KMS-11 (cell line): ENCODE data around the gene PCDHGA7.

Experiments used
- H2AFZ ChIP-seq: fragments of 200-600 bp; sonication (generic); 2 replicates; pipeline ENCODE4 v1.6.1; 2016; ENCODE audit warnings: antibody characterized with exemption, mixed run types, low read depth
- H3K27ac ChIP-seq: fragments of 200-600 bp; sonication (generic); 2 replicates; pipeline ENCODE4 v1.6.1; 2016; ENCODE audit warnings: mild to moderate bottlenecking, mixed run types
- H3K27me3 ChIP-seq: fragments of 200-600 bp; sonication (generic); 2 replicates; pipeline ENCODE4 v1.6.1; 2017; ENCODE audit warnings: mild to moderate bottlenecking, low read depth, mixed run types, moderate library complexity; ENCODE audit not compliant: insufficient read depth
- H3K36me3 ChIP-seq: fragments of 200-600 bp; sonication (generic); 2 replicates; pipeline ENCODE4 v1.6.1; 2017; ENCODE audit warnings: mild to moderate bottlenecking, mixed run types; ENCODE audit not compliant: insufficient read depth
- H3K4me1 ChIP-seq: fragments of 200-600 bp; sonication (generic); 2 replicates; pipeline ENCODE4 v1.6.1; 2016; ENCODE audit warnings: mild to moderate bottlenecking, low read depth, mixed run types; ENCODE audit not compliant: poor library complexity, severe bottlenecking
- H3K4me2 ChIP-seq: fragments of 200-600 bp; sonication (generic); 2 replicates; pipeline ENCODE4 v1.7.0; 2016; ENCODE audit warnings: mild to moderate bottlenecking, mixed run types
- H3K4me3 ChIP-seq: fragments of 200-600 bp; sonication (generic); IDR thresholded peaks from 2 replicates; pipeline ENCODE4 v1.6.1; 2017; ENCODE audit warnings: low read depth, low read length, mixed read lengths; ENCODE audit not compliant: insufficient read depth
- H3K79me2 ChIP-seq: fragments of 200-600 bp; sonication (generic); 2 replicates; pipeline ENCODE4 v1.6.1; 2016; ENCODE audit warnings: low read depth, mixed run types; ENCODE audit not compliant: insufficient read depth
- H3K9ac ChIP-seq: fragments of 200-600 bp; sonication (generic); 2 replicates; pipeline ENCODE4 v1.6.1; 2016; ENCODE audit warnings: mild to moderate bottlenecking, mixed run types
- H4K20me1 ChIP-seq: fragments of 200-600 bp; sonication (generic); 2 replicates; pipeline ENCODE4 v1.6.1; 2016; ENCODE audit warnings: mild to moderate bottlenecking, mixed run types; ENCODE audit not compliant: insufficient read depth
- TF ChIP-seq, protein P1 (sequence below): fragments of 200-600 bp; sonication (generic); conservative IDR thresholded peaks from 2 replicates; pipeline ENCODE4 v1.6.1; 2017; ENCODE audit warnings: low read depth, mild to moderate bottlenecking, antibody characterized with exemption, low read length, moderate library complexity, mixed read lengths

Gene PCDHGA7

DNA sequence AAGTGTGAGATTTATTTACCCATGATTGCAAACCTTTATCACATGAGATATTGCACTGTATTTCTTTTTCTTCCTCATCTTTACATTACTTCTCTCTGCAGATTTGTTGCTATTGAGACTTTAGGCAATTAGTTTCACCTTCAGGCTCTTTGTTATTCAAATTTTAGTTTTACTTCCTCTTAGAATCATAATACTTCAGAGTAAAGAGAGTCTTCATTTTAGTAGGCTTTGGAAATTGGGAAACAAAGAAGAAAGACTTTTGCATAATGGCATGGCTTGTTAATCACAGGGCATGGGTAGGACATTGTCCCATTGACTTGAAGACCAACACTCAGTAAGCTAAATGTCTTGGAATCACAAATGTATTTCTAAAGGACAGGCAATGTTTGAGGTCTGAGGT lies 19.8 kb upstream of the PCDHGA7 start:
- Histone ChIP-seq H3K4me1 (no peaks in the 10 kb centered on the region), H3K27me3 (no peaks in the 10 kb centered on the region), H3K79me2 (no peaks in the 10 kb centered on the region), H3K4me2 (no peak overlapping the region), H2AFZ (no peak overlapping the region), H3K4me3 (no peak overlapping the region), H3K9ac (no peak overlapping the region), H3K27ac (no peak overlapping the region), H4K20me1 (no peaks in the 10 kb centered on the region), H3K36me3 (no peaks in the 10 kb centered on the region)
- TF ChIP-seq, protein P1, sequence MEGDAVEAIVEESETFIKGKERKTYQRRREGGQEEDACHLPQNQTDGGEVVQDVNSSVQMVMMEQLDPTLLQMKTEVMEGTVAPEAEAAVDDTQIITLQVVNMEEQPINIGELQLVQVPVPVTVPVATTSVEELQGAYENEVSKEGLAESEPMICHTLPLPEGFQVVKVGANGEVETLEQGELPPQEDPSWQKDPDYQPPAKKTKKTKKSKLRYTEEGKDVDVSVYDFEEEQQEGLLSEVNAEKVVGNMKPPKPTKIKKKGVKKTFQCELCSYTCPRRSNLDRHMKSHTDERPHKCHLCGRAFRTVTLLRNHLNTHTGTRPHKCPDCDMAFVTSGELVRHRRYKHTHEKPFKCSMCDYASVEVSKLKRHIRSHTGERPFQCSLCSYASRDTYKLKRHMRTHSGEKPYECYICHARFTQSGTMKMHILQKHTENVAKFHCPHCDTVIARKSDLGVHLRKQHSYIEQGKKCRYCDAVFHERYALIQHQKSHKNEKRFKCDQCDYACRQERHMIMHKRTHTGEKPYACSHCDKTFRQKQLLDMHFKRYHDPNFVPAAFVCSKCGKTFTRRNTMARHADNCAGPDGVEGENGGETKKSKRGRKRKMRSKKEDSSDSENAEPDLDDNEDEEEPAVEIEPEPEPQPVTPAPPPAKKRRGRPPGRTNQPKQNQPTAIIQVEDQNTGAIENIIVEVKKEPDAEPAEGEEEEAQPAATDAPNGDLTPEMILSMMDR = no peak

DNA sequence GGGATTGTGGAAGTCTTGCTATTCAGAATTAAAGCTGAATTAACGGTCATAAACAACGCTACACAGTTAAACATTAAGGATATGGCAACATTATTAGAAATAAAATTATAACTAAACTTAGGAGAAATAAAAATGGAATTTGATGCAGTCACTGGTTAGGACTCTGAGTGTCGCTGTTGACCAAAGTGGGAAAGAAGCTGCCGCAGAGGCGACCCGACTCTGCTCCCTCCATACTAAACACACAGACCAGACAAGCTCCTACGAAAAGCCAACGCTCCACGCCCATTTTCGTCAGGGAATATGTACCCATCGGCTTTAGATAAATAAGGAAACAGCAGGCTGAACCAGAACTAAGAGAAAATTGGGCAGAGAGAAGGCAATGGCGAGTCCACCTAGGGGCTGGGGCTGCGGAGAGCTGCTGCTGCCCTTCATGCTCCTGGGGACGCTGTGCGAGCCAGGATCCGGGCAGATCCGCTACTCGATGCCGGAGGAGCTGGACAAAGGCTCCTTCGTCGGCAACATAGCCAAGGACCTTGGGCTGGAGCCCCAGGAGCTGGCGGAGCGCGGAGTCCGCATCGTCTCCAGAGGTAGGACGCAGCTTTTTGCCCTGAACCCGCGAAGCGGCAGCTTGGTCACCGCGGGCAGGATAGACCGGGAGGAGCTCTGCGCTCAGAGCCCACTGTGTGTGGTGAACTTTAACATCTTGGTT lies 18.4 kb upstream of the PCDHGA7 start, which contains the start of gene PCDHGA5:
Gene PCDHGA5 (plus strand): TSS at position 211 of the 709 bp plus-strand sequence. CDS start 169 bp downstream, at position 380.
- no peaks in the 10 kb centered on the region for H3K79me2 ChIP-seq

DNA sequence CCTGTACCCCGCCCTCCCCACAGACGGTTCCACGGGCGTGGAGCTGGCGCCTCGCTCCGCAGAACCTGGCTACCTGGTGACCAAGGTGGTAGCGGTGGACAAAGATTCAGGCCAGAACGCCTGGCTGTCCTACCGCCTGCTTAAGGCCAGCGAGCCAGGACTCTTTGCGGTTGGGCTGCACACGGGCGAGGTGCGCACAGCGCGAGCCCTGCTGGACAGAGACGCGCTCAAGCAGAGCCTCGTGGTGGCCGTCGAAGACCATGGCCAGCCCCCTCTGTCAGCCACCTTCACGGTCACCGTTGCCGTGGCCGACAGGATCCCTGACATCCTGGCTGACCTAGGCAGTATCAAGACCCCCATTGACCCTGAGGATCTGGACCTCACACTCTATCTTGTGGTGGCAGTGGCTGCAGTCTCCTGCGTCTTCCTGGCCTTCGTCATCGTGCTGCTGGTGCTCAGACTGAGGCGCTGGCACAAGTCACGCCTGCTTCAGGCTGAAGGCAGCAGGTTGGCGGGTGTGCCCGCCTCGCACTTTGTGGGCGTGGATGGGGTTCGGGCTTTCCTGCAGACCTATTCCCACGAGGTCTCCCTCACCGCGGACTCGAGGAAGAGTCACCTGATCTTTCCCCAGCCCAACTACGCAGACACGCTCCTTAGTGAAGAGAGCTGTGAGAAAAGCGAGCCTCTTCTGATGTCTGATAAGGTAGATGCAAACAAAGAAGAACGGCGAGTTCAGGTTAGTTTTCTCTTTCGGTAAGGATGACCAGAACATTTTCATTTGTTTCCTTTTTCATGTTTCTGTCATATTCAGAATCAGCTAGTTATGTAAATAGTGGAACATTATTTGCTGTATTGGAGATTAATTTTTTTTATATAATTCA lies 16.3 kb upstream of the PCDHGA7 start:
- Histone ChIP-seq H2AFZ (no peak overlapping the region), H3K27ac (no peak overlapping the region), H4K20me1 (no peaks in the 10 kb centered on the region), H3K4me3 (no peak overlapping the region), H3K4me2 (no peak overlapping the region), H3K79me2 (no peaks in the 10 kb centered on the region), H3K4me1 (no peaks in the 10 kb centered on the region), H3K36me3 (no peaks in the 10 kb centered on the region), H3K9ac (no peak overlapping the region), H3K27me3 (no peaks in the 10 kb centered on the region)
- TF ChIP-seq, protein P1 = no peak

More for the DNA sequence above, 18.4 kb upstream of the PCDHGA7 start, which contains the start of gene PCDHGA5:
- no peaks in the 10 kb centered on the region for H3K36me3 ChIP-seq
- TF ChIP-seq, protein P1 = no peak
- H3K27ac ChIP-seq = no peak within 1 kb of the TSS
- H3K4me2 ChIP-seq = no peak within 1 kb of the TSS
- no peak within 1 kb of the TSS for H3K4me3 ChIP-seq
- no peaks in the 10 kb centered on the region for H3K27me3 ChIP-seq
- no peaks in the 10 kb centered on the region for H4K20me1 ChIP-seq
- H2AFZ ChIP-seq = no peak within 1 kb of the TSS
- no peaks in the 10 kb centered on the region for H3K4me1 ChIP-seq
- no peak within 1 kb of the TSS for H3K9ac ChIP-seq

DNA sequence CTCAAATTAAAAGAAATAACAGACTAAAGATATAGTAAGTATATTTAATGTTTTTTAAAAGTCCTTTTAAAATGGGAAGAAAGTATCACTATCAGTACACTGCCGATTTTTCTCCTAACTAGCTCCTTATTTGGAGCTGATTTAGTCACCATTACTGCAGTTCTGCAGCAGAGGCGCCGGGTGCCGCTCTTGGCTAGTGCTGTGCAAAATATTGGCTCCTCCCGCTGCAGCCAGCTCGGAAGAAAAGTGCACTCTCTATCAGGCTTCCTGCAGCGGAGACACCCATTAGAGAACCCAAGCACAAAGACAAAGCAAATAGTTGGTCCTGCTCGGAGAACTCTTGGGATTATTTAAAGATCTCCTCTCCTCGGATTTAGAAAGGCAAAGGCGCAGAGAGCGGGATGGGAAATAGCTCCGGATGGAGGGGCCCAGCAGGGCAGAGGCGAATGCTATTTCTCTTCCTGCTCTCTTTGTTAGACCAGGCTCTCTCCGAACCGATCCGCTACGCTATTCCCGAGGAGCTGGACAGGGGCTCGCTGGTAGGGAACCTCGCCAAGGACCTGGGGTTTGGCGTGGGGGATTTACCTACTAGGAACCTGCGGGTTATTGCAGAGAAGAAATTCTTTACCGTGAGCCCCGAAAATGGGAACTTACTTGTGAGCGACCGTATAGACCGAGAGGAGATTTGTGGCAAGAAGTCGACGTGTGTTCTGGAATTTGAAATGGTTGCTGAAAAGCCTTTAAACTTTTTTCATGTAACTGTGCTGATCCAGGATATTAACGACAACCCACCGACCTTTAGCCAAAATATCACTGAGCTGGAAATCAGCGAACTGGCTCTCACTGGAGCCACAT lies 12.3 kb upstream of the PCDHGA7 start, which contains the start of gene PCDHGB3:
Gene PCDHGB3 (plus strand): TSS at position 249 of the 855 bp plus-strand sequence. CDS start 153 bp downstream, at position 402.
- Histone ChIP-seq H4K20me1 (no peaks in the 10 kb centered on the region), H3K4me3 (no peak within 1 kb of the TSS), H3K27me3 (no peaks in the 10 kb centered on the region), H3K27ac (no peak within 1 kb of the TSS), H3K9ac (no peak within 1 kb of the TSS), H3K4me1 (no peaks in the 10 kb centered on the region), H3K36me3 (no peaks in the 10 kb centered on the region), H3K79me2 (no peaks in the 10 kb centered on the region), H2AFZ (peak within 1 kb of the TSS; percentile 76), H3K4me2 (peak within 1 kb of the TSS; percentile 33; the same call in 1 of the 2 replicates)
- TF ChIP-seq, protein P1 = peak; percentile 37; the same call in 1 of the 2 replicates
